GM10248 (cell line): ENCODE results near the gene ADGRV1.

Experiments
- CTCF ChIA-PET: fragments of 300-600 bp; sonication (Branson Sonifier 250); formaldehyde crosslinking; extraction: SDS; loops from one replicate; lab custom pipeline; 2021; ENCODE audit warnings: antibody characterized with exemption; lab: Yijun Ruan, JAX
- POLR2A ChIA-PET: fragments of 350-650 bp; sonication (Branson Sonifier 250); formaldehyde crosslinking; extraction: SDS; loops from one replicate; lab custom pipeline; 2020; ENCODE audit warnings: antibody characterized with exemption; lab: Yijun Ruan, JAX
- DNase-seq: peaks from one replicate; pipeline ENCODE4 v3.0.0; 2012; ENCODE audit errors: extremely low spot score
- CTCF ChIP-seq: IDR thresholded peaks from 2 replicates; pipeline ENCODE4 v1.5.1; 2012; ENCODE audit warnings: mild to moderate bottlenecking, low read depth; ENCODE audit errors: extremely low read depth, missing control alignments, control extremely low read depth

The ADGRV1 gene

GRCh38 chr5:90865180-90865579 is 306.6 kb downstream of the ADGRV1 start:
- TF ChIP-seq CTCF: no peak
- ChIA-PET CTCF (interaction anchor here (0.8 to 4.1 kb wide), 10 partner anchors 9 to 554 kb away, joined by 3 to 43 read pairs (median 7); no protein-coding TSS in a partner anchor), POLR2A (no interaction called here)
- DNase-seq: no peak

- CTCF ChIA-PET: interaction anchor here (1.2 to 4.1 kb wide), 10 partner anchors 9 to 553 kb away, joined by 3 to 43 read pairs (median 8); no protein-coding TSS in a partner anchor
- peak; percentile 23 for TF ChIP-seq CTCF
- DNase-seq: peak; percentile 23
- POLR2A ChIA-PET: no interaction called here
Measured at GRCh38 chr5:90866333-90866732, 307.7 kb downstream of the ADGRV1 start.

GRCh38 chr5:90866915-90867731 is 308.5 kb downstream of the ADGRV1 start:
- ChIA-PET CTCF (interaction anchor here (1.4 to 4.1 kb wide), 5 partner anchors 11 to 552 kb away, joined by 9 to 43 read pairs (median 10); no protein-coding TSS in a partner anchor), POLR2A (no interaction called here)
- TF ChIP-seq CTCF: no peak
- DNase-seq: no peak

- POLR2A ChIA-PET: no interaction called here
- DNase-seq: no peak
- CTCF ChIA-PET: no interaction called here
- TF ChIP-seq CTCF: no peak
Measured at GRCh38 chr5:90868799-90869198, 310.2 kb downstream of the ADGRV1 start.

- POLR2A ChIA-PET: no interaction called here
- CTCF ChIA-PET: interaction anchor here (1.3 to 1.8 kb wide), 3 partner anchors 9 to 514 kb away, joined by 4 to 5 read pairs (median 4); no protein-coding TSS in a partner anchor
- TF ChIP-seq CTCF: no peak
- DNase-seq: no peak
Measured at GRCh38 chr5:90871391-90871991, 312.9 kb downstream of the ADGRV1 start.

- TF ChIP-seq CTCF: no peak
- DNase-seq: no peak
- POLR2A ChIA-PET: no interaction called here
- CTCF ChIA-PET: interaction anchor here (2.4 kb wide), 1 partner anchor 10 kb away, joined by 6 read pairs; no protein-coding TSS in a partner anchor
Measured at GRCh38 chr5:90873033-90873517, 314.5 kb downstream of the ADGRV1 start.
